Activated T-cell treated with anti-CD3 and anti-CD28 coated beads, Interleukin-2, amount 50 U/mL, for 72 hours (primary cell): ENCODE measurements around the gene CALY. TPM values are rescaled to one million over a fixed set of nuclear protein-coding genes. Genes with fewer than 3 reads are reported as not detected.
"Not testable (repeated sequence)": the region's sequence is repeated elsewhere in the genome, so short reads cannot be mapped to it uniquely, and the experiment has no call there.

Experiments used
- ATAC-seq, 2 donors: fragments of 150-1000 bp; cut with Tn5 transposase; replicated peaks in 1 of 2; 2 replicates each; pipeline ENCODE4 v1.10.0; 2021; ENCODE audit warnings: moderate library complexity in 2 of 2, mild to moderate bottlenecking in 1 of 2
- DNase-seq, 2 donors: peaks; one replicate each; pipeline ENCODE4 v3.0.0; 2021 to 2022; ENCODE audit warnings: mixed read lengths in 1 of 2
- H3K27ac Mint-ChIP-seq: one replicate; pipeline ENCODE4 v1.8.0; 2022; ENCODE audit warnings: mild to moderate bottlenecking, moderate library complexity, mixed read lengths
- H3K27me3 Mint-ChIP-seq: one replicate; pipeline ENCODE4 v1.8.0; 2022; ENCODE audit warnings: low read depth, mixed read lengths
- H3K36me3 Mint-ChIP-seq, 2 donors: one replicate each; pipeline ENCODE4 v1.8.0; 2022; ENCODE audit warnings: mixed read lengths in 2 of 2, mild to moderate bottlenecking in 1 of 2; ENCODE audit not compliant: insufficient read depth in 2 of 2
- H3K4me1 Mint-ChIP-seq: one replicate; pipeline ENCODE4 v1.8.0; 2022; ENCODE audit warnings: low read depth, mixed read lengths
- H3K4me3 Mint-ChIP-seq, 2 donors: one replicate each; pipeline ENCODE4 v1.8.0; 2022; ENCODE audit warnings: mild to moderate bottlenecking in 2 of 2, mixed read lengths in 2 of 2, moderate library complexity in 2 of 2
- H3K9me3 Mint-ChIP-seq, 2 donors: one replicate each; pipeline ENCODE4 v1.8.0; 2022; ENCODE audit warnings: mixed read lengths in 2 of 2
- total RNA-seq, 2 donors: library from RNA; stranded (reverse); gene quantifications; one replicate each; pipeline ENCODE4 v1.2.3, GENCODE V29; 2022

The CALY gene
- total RNA-seq, 2 donors from 2014 or later = 0.09 TPM; not detected in 1

DNA sequence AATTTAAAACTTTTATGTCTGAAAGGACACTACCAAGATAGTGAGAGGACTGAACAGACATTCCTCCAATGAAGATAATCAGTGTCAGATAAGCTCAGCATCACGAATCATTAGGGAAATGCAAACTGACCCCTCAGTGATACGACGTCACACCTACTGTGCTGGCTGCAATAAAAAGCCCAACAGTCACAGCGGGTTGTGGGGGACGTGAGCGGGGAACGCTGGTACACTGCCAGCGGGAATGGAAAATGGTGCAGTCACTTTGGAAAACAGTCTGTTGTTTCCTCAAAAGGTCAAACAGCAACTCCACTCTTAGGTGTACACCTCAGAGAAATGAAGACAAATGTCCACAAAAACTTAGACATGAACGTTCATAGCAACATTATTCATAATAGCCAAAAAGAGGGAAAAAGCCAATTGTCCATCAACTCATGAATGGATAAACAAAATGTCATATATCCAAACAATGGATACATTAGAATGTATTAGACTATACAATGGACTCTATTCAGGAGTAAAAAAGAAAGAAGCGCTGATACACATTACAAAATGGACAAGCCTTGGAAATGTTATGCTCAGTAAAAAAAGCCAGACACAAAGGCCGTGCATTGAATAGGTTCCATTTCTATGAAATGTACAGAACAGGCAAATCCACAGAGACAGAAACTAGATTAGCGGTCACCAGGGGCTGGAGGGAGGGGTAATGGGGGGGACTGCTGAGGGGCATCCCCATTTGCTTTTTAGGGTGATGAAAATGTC, 38.8 kb upstream of the CALY start:
- H3K4me3 Mint-ChIP-seq = peak overlapping the region in 1 of 2 donors; percentile 52
- H3K4me1 Mint-ChIP-seq = peaks cover 10% of the 10 kb centered on the region
- H3K36me3 Mint-ChIP-seq = peaks cover 0 to 2% of the 10 kb centered on the region in 2 donors
- H3K27ac Mint-ChIP-seq = no peak overlapping the region
- H3K27me3 Mint-ChIP-seq = no peaks in the 10 kb centered on the region
- H3K9me3 Mint-ChIP-seq = no peaks in the 10 kb centered on the region
- ATAC-seq = no peak
- DNase-seq = no peak

DNA sequence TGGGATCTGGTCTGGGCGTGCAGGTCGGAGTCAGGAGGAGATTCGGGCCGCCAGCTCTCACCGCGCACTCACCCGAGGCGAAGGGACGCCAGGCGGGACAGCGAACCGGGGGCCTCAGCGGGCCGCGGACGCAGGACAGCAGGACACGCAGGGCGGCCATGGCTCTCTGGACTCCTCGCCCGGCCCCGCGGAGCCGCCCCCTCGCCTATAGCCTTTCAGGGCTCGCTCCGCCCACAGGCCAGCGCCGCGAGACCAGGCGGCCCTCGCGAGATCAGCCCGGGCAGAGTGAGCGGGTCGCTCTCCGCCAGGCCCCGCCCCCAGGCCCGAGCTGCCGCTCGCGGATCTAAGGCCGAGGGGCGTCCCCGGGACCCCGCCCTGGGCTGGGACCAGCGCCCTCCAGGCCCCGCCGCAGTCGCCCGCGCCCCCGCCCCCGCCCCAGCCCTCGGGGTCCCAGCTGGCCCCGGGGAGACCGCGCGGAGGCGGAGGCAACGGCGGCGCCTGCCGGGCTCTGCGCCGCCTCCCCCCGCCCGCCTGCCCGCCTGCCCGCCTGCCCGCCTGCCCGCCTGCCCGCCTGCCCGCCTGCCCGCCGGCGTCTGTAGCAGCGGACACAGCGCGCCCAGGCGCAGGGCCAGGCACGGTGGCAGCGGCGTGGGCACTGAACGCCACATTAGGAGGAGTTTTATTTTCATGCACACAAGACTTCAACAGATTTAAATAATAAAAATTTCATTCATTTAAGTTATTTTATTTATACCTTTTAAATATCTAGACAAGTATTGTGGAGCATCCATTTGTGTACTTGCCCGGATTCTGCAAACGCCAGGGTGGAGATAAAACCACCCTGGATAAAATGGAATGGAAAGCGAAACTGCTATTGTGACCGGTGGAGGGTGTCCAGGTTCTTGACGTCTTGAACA, 36.7 kb upstream of the CALY start, which contains the start of gene ECHS1:
TSS of gene ECHS1 (minus strand) at position 181 of the 917 bp plus-strand sequence. CDS start at position 160, 21 bp downstream.
- ATAC-seq (peak; percentile 99), DNase-seq (peak; percentile 97)
- Mint-ChIP-seq H3K4me1 (peaks cover 10% of the 10 kb centered on the region), H3K27me3 (no peaks in the 10 kb centered on the region), H3K9me3 (no peaks in the 10 kb centered on the region), H3K36me3 (peaks cover 2 to 3% of the 10 kb centered on the region in 2 donors), H3K4me3 (peak within 1 kb of the TSS; percentile 96 to 97), H3K27ac (peak within 1 kb of the TSS; percentile 97)

DNA sequence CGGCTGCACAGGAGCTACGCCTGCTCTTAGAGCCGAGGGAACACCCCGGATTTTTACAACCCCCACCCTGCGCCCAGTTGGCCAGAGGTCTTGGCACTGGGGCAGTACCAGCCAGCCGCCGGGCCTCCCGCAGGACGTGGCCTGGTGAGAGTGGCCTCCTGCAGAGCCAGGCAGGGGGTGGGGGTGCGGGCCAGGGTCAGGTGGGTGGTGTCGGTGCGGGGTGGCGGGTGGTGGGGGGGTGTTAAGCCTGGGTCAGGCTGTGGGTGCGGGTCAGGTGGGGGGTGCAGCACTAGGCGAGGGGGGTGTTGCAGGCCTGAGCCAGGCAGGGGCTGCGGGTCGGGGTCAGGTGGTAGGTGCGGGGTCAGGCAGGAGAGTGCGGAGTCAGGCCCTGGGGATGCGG, 35.8 kb upstream of the CALY start:
- H3K27ac Mint-ChIP-seq = no peak overlapping the region

DNA sequence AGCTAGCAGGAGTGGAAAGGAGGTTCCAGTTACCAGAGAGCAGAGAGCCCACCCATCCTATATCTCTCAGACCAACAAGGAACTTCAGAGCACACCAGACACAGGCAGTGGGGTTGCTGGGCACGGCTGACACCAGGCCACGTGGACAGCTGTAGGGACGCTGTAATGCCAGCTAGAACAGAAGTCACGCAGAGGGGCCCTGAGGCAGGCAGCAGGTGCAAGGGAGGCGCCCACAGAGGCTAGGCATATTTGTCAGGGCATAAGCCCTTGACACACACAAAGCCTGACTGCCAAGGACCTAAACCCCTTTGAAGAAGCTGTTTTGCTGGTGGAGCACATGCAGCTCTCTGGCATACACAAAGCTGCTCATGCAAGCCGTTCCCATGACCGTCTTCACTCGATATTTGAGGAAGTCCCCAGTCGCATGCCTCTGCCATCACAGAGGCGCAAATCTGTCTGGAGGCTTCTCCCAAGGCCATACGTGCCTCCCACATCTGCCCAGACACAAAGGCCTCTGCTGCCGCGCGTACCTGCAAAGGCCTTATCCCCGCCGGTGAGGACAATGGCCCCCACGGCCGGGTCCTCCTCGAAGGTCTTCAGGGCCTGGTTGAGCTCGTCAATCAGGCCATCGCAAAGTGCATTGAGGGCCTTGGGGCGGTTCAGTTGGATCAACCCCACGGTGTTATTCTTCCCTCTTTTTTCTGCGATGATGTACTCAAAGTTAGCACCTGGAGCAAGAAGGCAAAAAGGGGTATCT, 33.5 kb upstream of the CALY start:
- peaks cover 10% of the 10 kb centered on the region for H3K4me1 Mint-ChIP-seq
- no peaks in the 10 kb centered on the region for H3K27me3 Mint-ChIP-seq
- no peak overlapping the region for H3K27ac Mint-ChIP-seq
- no peaks in the 10 kb centered on the region for H3K9me3 Mint-ChIP-seq
- ATAC-seq (no peak), DNase-seq (no peak)
- no peak overlapping the region for H3K4me3 Mint-ChIP-seq
- peaks cover 2 to 6% of the 10 kb centered on the region in 2 donors for H3K36me3 Mint-ChIP-seq

More for the DNA sequence above, 35.8 kb upstream of the CALY start:
- no peak for DNase-seq
- Mint-ChIP-seq H3K36me3 (peaks cover 2 to 6% of the 10 kb centered on the region in 2 donors), H3K4me1 (peaks cover 10% of the 10 kb centered on the region), H3K4me3 (peak overlapping the region; percentile 80 to 81), H3K27me3 (no peaks in the 10 kb centered on the region), H3K9me3 (no peaks in the 10 kb centered on the region)
- no peak for ATAC-seq

DNA sequence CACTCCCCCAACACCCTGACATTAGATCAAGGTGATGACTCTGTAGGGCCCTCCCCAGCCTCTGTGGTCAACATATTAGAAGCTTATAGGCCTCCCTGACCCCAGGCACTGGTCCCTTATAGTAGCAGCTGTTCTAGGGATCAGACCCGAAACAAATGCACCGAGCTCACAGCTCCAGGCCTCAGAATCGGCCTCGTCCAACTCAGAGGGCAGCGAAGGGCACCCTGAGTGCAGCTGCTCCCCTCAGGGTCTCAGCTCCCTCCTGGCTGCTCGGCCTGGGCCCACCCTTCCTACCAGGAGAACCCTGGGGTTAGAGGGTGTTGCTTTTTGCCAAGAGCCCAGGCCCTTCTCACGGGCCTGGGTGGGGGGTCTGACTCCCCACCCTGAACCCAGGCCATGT, 31.5 kb upstream of the CALY start:
- ATAC-seq (no peak), DNase-seq (no peak)
- Mint-ChIP-seq H3K27me3 (no peaks in the 10 kb centered on the region), H3K36me3 (peaks cover 2 to 6% of the 10 kb centered on the region in 2 donors), H3K4me1 (peaks cover 4% of the 10 kb centered on the region), H3K9me3 (no peaks in the 10 kb centered on the region), H3K4me3 (no peak overlapping the region), H3K27ac (no peak overlapping the region)

DNA sequence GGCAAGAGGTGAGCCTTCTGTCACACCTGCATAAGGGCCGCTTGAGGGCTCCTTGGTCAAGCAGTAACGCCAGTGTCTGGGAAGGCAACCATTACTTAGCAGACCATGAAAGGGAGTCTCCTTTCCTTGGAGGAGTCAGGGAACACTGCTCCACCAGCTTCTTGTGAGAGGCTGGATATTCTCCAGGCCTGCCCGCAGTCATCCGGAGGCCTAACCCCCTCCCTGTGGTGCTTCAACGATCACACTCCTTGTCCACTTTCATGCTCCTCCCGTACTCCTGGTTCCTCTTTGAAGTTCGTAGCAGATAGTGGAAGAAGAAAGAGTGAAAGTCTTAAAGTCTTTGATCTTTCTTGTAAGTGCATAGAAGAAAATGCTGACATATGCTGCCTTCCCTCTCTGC, 30.8 kb upstream of the CALY start:
- not testable (repeated sequence) for H3K4me3 Mint-ChIP-seq, H3K4me1 Mint-ChIP-seq, H3K27me3 Mint-ChIP-seq, H3K36me3 Mint-ChIP-seq, H3K9me3 Mint-ChIP-seq, DNase-seq, H3K27ac Mint-ChIP-seq, ATAC-seq

DNA sequence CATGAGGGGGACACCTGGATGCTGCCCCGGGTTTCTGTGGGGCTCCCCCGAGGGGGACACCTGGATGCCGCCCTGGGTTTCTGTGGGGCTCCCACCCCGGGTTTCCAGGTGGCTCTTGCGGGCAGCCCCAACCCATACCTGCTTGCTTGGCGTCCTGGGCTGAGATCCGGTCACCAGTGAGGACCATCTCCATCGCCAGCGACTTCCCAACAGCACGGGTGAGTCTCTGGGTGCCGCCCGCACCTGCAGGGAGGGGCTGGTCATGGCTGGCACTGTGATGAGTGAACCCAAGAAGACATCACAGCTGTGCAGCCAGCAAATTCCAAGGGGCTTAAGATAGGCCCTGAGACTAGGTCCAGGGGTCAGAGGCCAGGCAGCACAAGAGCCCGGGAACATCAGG, 30.1 kb upstream of the CALY start:
- no peak overlapping the region for H3K4me3 Mint-ChIP-seq
- DNase-seq = no peak

DNA sequence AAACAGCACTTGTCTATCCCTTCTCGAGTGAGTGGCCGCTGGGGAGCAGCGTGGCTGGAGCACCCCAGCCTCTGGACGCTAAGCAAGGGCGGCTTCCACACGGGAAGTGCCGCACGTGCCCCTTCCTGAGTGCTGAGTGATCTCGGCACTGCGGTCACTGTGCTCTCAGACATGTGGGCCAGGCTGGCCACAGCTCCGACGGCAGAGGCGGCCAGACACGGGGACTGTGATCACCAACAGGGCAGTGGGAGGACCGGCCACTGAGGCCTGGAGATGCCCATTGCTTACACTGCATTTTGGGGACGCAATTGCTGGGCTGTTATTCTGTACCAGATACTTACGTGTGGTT, 29.4 kb upstream of the CALY start:
- Mint-ChIP-seq H3K9me3 (no peaks in the 10 kb centered on the region), H3K27me3 (no peaks in the 10 kb centered on the region), H3K4me1 (peaks cover 7% of the 10 kb centered on the region), H3K4me3 (no peak overlapping the region), H3K36me3 (peaks cover 0 to 9% of the 10 kb centered on the region in 2 donors), H3K27ac (no peak overlapping the region)
- no peak for DNase-seq
- ATAC-seq = no peak

More for the DNA sequence above, 30.1 kb upstream of the CALY start:
- Mint-ChIP-seq H3K9me3 (no peaks in the 10 kb centered on the region), H3K4me1 (peaks cover 5% of the 10 kb centered on the region), H3K27ac (no peak overlapping the region), H3K27me3 (no peaks in the 10 kb centered on the region), H3K36me3 (peaks cover 0 to 9% of the 10 kb centered on the region in 2 donors)
- no peak for ATAC-seq

DNA sequence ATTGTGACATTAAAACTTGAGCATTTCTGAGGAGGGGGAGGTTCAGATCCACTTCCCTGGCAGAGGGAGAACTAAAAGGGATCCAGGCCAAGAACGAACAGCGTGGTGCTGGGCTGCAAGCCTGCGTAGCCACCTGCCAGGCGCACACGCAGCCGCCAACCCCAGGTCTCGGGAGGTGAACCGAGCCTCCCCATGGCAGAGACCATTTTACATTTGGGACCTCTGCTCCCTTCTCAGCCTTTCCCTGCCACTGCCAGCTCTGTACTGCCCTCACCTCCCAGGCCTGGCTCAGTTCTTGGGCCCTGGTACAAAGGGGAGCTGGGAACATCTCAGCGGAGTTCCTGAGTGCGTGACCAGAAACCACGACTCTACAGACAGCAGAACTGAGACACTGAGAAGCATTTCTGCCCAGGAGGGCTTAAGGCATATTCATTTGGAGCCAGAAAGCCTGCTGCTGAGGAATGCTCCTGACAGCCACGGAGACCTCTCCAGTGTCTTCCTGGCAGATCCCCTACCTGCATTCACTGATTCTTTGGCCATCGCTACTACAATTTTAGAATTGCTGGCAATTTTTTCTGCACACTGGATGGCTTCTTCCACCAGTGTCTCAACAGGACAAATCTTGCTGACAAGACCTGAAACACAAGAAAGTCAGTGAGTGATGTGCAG, 28.9 kb upstream of the CALY start:
- no peaks in the 10 kb centered on the region for H3K9me3 Mint-ChIP-seq
- H3K27me3 Mint-ChIP-seq = no peaks in the 10 kb centered on the region
- DNase-seq (no peak), ATAC-seq (no peak)
- peaks cover 0 to 9% of the 10 kb centered on the region in 2 donors for H3K36me3 Mint-ChIP-seq
- H3K27ac Mint-ChIP-seq = no peak overlapping the region
- peaks cover 7% of the 10 kb centered on the region for H3K4me1 Mint-ChIP-seq
- H3K4me3 Mint-ChIP-seq = no peak overlapping the region

DNA sequence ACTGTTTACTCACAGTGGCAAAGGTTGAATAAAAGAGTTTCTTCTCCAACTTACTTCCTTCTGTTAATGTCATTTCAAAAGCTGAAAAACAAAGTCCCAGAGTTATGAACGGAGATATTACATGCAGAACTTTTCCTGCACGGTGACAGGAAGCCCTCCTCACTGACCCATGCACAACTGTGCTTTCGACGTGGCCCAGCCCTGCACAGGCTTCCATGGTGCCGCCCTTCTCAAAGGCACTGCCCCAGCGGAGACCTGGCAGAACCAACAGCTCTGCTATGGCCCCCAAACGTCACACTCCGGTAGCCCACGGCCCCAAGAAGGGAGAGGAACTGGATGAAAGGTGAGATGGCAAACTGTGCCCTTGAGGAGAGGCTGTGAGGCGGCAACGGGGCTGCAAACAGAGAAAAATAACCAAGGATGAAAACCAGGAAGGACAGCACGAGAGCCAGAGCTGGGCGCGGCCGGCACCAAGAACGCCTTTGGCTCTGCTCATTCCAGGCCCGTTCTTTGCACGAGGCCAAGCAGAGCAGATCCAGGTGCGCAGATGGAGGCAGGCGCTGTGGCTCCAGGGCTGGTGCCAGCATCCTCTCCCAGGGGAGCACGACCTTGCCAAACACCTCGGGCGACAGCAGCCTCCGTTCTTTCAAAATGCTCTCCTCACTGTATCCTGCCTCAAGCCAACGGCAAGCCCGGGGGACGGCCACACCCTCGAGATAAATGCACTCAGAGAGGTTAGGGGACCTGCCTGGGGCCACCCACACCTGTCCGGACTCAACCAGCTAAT, 28.1 kb upstream of the CALY start:
- ATAC-seq = no peak

DNA sequence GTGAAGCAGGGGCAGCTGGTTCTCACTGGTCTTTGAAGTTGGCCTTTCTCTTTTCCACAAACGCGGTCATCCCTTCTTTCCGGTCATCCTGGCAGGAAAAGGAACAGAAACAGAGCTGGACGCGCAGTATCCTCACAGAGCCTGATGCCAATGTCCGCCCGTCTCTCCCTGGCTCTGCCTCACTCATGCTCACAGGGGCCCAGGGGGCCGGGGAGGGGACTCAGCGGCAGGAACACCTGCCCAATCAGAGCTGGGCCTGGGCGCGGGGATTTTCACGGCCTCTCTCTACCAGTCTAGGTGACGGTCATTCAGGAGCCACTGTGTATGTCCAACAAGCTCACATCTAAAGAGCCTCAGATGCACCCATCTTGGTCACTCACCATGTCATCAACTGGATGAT, 26.1 kb upstream of the CALY start:
- H3K27me3 Mint-ChIP-seq = no peaks in the 10 kb centered on the region
- no peak overlapping the region for H3K27ac Mint-ChIP-seq
- H3K36me3 Mint-ChIP-seq = peaks cover 0 to 3% of the 10 kb centered on the region in 2 donors
- DNase-seq (no peak), ATAC-seq (no peak)
- peaks cover 7% of the 10 kb centered on the region for H3K4me1 Mint-ChIP-seq
- H3K9me3 Mint-ChIP-seq = no peaks in the 10 kb centered on the region
- no peak overlapping the region for H3K4me3 Mint-ChIP-seq

More for the DNA sequence above, 28.1 kb upstream of the CALY start:
- Mint-ChIP-seq H3K27me3 (no peaks in the 10 kb centered on the region), H3K36me3 (peaks cover 0 to 7% of the 10 kb centered on the region in 2 donors), H3K4me1 (peaks cover 7% of the 10 kb centered on the region), H3K27ac (no peak overlapping the region), H3K4me3 (no peak overlapping the region), H3K9me3 (no peaks in the 10 kb centered on the region)
- DNase-seq = no peak
